ENCODE data around the gene ATP9B. TPM values are rescaled to one million over a fixed set of nuclear protein-coding genes. Genes with fewer than 3 reads are reported as not detected.

Gene ATP9B
- total RNA-seq, 1 experiment from 2014 or later: 8.6 TPM

DNA sequence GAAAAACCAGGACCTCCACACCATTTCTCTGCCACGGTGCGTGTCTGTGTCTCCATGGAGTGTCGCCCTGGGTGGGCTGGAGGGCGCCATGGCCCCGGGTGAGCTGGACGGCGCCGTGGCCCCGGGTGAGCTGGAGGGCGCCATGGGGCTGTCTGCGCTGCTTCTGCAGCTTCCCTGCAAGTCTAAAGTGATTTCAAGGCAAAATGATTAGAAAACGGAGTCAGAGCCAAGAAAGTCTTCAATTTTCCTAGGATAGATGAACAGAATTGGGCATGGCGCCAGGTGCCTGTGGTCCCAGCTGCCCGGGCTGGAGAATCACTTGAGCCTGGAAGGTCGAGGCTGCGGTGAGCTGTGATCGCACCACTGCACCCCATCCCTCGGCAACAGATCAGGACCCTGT lies 298.8 kb downstream of the ATP9B start:
- TF ChIP-seq EZH2 (IDR thresholded peaks at IDR 0.05; ENCODE audit: low read depth): no peak
- no peak for TF ChIP-seq CTCF (conservative IDR thresholded peaks at IDR 0.05)
- intact Hi-C loops (cut with micrococcal nuclease; ENCODE audit: unreplicated experiment): no loop called here
- Histone ChIP-seq H3K27ac (no peak overlapping the region), H3K9me2 (ENCODE audit: insufficient read depth) (no peaks in the 10 kb centered on the region), H3K36me3 (ENCODE audit: low read depth) (no peaks in the 10 kb centered on the region), H3K79me2 (ENCODE audit: low read depth) (no peaks in the 10 kb centered on the region), H3K9me3 (ENCODE audit: insufficient read depth, low read depth) (no peaks in the 10 kb centered on the region), H3F3A (ENCODE audit: insufficient read depth, low read depth) (no peaks in the 10 kb centered on the region), H3K4me1 (replicated peaks; ENCODE audit: insufficient read depth) (no peaks in the 10 kb centered on the region), H3K4me2 (no peak overlapping the region), H3K27me3 (ENCODE audit: insufficient read depth, low read depth) (no peaks in the 10 kb centered on the region), H3K4me3 (no peak overlapping the region), H4K20me1 (ENCODE audit: insufficient read depth) (no peaks in the 10 kb centered on the region), H2AFZ (no peak overlapping the region)
- no TSS peak for BruUV-seq (replicated peaks)
- DNase-seq: no peak
- CTCF ChIA-PET: no interaction called here
- POLR2A ChIA-PET (ENCODE audit: unreplicated experiment): no interaction called here

GRCh38 chr18:79368681-79369080 lies 299.5 kb downstream of the ATP9B start:
- no TSS peak for BruUV-seq (replicated peaks)
- Histone ChIP-seq H3K4me3 (no peak overlapping the region), H3K9me3 (ENCODE audit: insufficient read depth, low read depth) (no peaks in the 10 kb centered on the region), H3K4me2 (no peak overlapping the region), H2AFZ (no peak overlapping the region), H3K27me3 (ENCODE audit: insufficient read depth, low read depth) (no peaks in the 10 kb centered on the region), H3K4me1 (replicated peaks; ENCODE audit: insufficient read depth) (no peaks in the 10 kb centered on the region), H3K79me2 (ENCODE audit: low read depth) (no peaks in the 10 kb centered on the region), H3K27ac (no peak overlapping the region), H3K36me3 (ENCODE audit: low read depth) (no peaks in the 10 kb centered on the region), H3K9me2 (ENCODE audit: insufficient read depth) (no peaks in the 10 kb centered on the region), H3F3A (ENCODE audit: insufficient read depth, low read depth) (no peaks in the 10 kb centered on the region), H4K20me1 (ENCODE audit: insufficient read depth) (no peaks in the 10 kb centered on the region)
- intact Hi-C loops (cut with micrococcal nuclease; ENCODE audit: unreplicated experiment): no loop called here
- ChIA-PET POLR2A (ENCODE audit: unreplicated experiment) (no interaction called here), CTCF (no interaction called here)
- DNase-seq: no peak
- no peak for TF ChIP-seq EZH2 (IDR thresholded peaks at IDR 0.05; ENCODE audit: low read depth)
- TF ChIP-seq CTCF (conservative IDR thresholded peaks at IDR 0.05): no peak

- no TSS peak for BruUV-seq (replicated peaks)
- POLR2A ChIA-PET (ENCODE audit: unreplicated experiment): no interaction called here
- intact Hi-C loops (cut with micrococcal nuclease; ENCODE audit: unreplicated experiment): no loop called here
- H3K4me1 ChIP-seq (replicated peaks; ENCODE audit: insufficient read depth): no peaks in the 10 kb centered on the region
- no peak for TF ChIP-seq EZH2 (IDR thresholded peaks at IDR 0.05; ENCODE audit: low read depth)
- no peak for TF ChIP-seq CTCF (conservative IDR thresholded peaks at IDR 0.05)
- no peak overlapping the region for H3K27ac ChIP-seq
- H3K9me3 ChIP-seq (ENCODE audit: insufficient read depth, low read depth): no peaks in the 10 kb centered on the region
- H3K27me3 ChIP-seq (ENCODE audit: insufficient read depth, low read depth): no peaks in the 10 kb centered on the region
- H3K4me2 ChIP-seq: no peak overlapping the region
- no peaks in the 10 kb centered on the region for H3K9me2 ChIP-seq (ENCODE audit: insufficient read depth)
- CTCF ChIA-PET: no interaction called here
- H3K4me3 ChIP-seq: no peak overlapping the region
- no peaks in the 10 kb centered on the region for H3F3A ChIP-seq (ENCODE audit: insufficient read depth, low read depth)
- DNase-seq: no peak
- no peaks in the 10 kb centered on the region for H3K79me2 ChIP-seq (ENCODE audit: low read depth)
- H4K20me1 ChIP-seq (ENCODE audit: insufficient read depth): no peaks in the 10 kb centered on the region
- H3K36me3 ChIP-seq (ENCODE audit: low read depth): no peaks in the 10 kb centered on the region
- H2AFZ ChIP-seq: no peak overlapping the region
Observed at GRCh38 chr18:79371561-79372121, 302.4 kb downstream of the ATP9B start.

Data from PC-9 (cell line).